AG09319 (cell line): ENCODE data around the gene MED16.

ENCODE experiments used
- DNase-seq: peaks from one replicate; pipeline ENCODE4 v3.0.0-alpha.2; 2010; ENCODE audit warnings: low read depth; ENCODE audit errors: extremely low read depth
- CTCF ChIP-seq: IDR thresholded peaks from 2 replicates; pipeline ENCODE4 v1.5.1; 2011; ENCODE audit warnings: low read depth, mild to moderate bottlenecking, inconsistent platforms, low read length, moderate library complexity

MED16 gene

GRCh38 chr19:827710-828321, 65.2 kb downstream of the MED16 start, which contains the start of gene AZU1:
TSS of gene AZU1 (plus strand) at chr19:827837. CDS start at chr19:827847, 10 bp downstream.
- no peak for DNase-seq
- TF ChIP-seq CTCF: no peak

- TF ChIP-seq CTCF: no peak
These were observed 65.7 kb downstream of the MED16 start for GRCh38 chr19:827314-827709.

GRCh38 chr19:825897-826644, 66.9 kb downstream of the MED16 start:
- no peak for DNase-seq
- no peak for TF ChIP-seq CTCF

More at GRCh38 chr19:827314-827709, 65.7 kb downstream of the MED16 start:
- DNase-seq: no peak

GRCh38 chr19:824885-825284, 68.1 kb downstream of the MED16 start:
- no peak for DNase-seq
- no peak for TF ChIP-seq CTCF

GRCh38 chr19:823565-824121, 69.3 kb downstream of the MED16 start:
- no peak for DNase-seq
- no peak for TF ChIP-seq CTCF

GRCh38 chr19:821825-822503, 71.0 kb downstream of the MED16 start, which contains the start of gene PLPPR3:
TSS of gene PLPPR3 (minus strand) at chr19:821955. CDS start at chr19:821559, 396 bp downstream.
- no peak for DNase-seq
- no peak for TF ChIP-seq CTCF
